ENCODE measurements around the gene ARHGEF40.

ARHGEF40 gene

GRCh38 chr14:21084396-21084795, 14.3 kb downstream of the ARHGEF40 start:
- Histone ChIP-seq H3K9me3 (no peaks in the 10 kb centered on the region), H3K36me3 (peaks cover 46 to 94% (median 68%) of the 10 kb centered on the region in 3 donors), H3K4me1 (peaks cover 0 to 8% (median 0%) of the 10 kb centered on the region in 4 donors), H3K4me3 (no peak overlapping the region), H3K27ac (no peak overlapping the region), H3K27me3 (no peaks in the 10 kb centered on the region)
- TF ChIP-seq, protein P1, sequence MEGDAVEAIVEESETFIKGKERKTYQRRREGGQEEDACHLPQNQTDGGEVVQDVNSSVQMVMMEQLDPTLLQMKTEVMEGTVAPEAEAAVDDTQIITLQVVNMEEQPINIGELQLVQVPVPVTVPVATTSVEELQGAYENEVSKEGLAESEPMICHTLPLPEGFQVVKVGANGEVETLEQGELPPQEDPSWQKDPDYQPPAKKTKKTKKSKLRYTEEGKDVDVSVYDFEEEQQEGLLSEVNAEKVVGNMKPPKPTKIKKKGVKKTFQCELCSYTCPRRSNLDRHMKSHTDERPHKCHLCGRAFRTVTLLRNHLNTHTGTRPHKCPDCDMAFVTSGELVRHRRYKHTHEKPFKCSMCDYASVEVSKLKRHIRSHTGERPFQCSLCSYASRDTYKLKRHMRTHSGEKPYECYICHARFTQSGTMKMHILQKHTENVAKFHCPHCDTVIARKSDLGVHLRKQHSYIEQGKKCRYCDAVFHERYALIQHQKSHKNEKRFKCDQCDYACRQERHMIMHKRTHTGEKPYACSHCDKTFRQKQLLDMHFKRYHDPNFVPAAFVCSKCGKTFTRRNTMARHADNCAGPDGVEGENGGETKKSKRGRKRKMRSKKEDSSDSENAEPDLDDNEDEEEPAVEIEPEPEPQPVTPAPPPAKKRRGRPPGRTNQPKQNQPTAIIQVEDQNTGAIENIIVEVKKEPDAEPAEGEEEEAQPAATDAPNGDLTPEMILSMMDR (IDR thresholded peaks at IDR 0.05): no peak
- DNase-seq: no peak
- intact Hi-C loops (cut with DNase I; ENCODE audit: low total_unique reads): no loop called here

GRCh38 chr14:21084998-21085853, 15.1 kb downstream of the ARHGEF40 start:
- Histone ChIP-seq H3K9me3 (no peaks in the 10 kb centered on the region), H3K36me3 (peaks cover 44 to 94% (median 60%) of the 10 kb centered on the region in 3 donors), H3K4me3 (no peak overlapping the region), H3K27me3 (no peaks in the 10 kb centered on the region), H3K4me1 (peaks cover 0 to 8% (median 0%) of the 10 kb centered on the region in 4 donors), H3K27ac (no peak overlapping the region)
- TF ChIP-seq, protein P1 (IDR thresholded peaks at IDR 0.05): no peak
- peak in 1 of 2 donors; percentile 47 for DNase-seq
- intact Hi-C loops (cut with DNase I; ENCODE audit: low total_unique reads): no loop called here

- peaks cover 31 to 94% (median 58%) of the 10 kb centered on the region in 3 donors for H3K36me3 ChIP-seq
- H3K9me3 ChIP-seq: no peaks in the 10 kb centered on the region
- H3K4me1 ChIP-seq: peaks cover 0 to 8% (median 0%) of the 10 kb centered on the region in 4 donors
- H3K27me3 ChIP-seq: no peaks in the 10 kb centered on the region
- intact Hi-C loops (cut with DNase I; ENCODE audit: low total_unique reads): no loop called here
- TF ChIP-seq, protein P1 (IDR thresholded peaks at IDR 0.05): no peak
- peak overlapping the region in 1 of 2 donors; percentile 31 for H3K27ac ChIP-seq
- no peak for DNase-seq
- H3K4me3 ChIP-seq: no peak overlapping the region
Observed at GRCh38 chr14:21086908-21087293, 16.8 kb downstream of the ARHGEF40 start.

GRCh38 chr14:21087294-21088091, 17.4 kb downstream of the ARHGEF40 start:
- peaks cover 25 to 93% (median 57%) of the 10 kb centered on the region in 3 donors for H3K36me3 ChIP-seq
- peak overlapping the region in 1 of 2 donors; percentile 31 for H3K27ac ChIP-seq
- peaks cover 0 to 11% (median 2%) of the 10 kb centered on the region in 4 donors for H3K4me1 ChIP-seq
- H3K4me3 ChIP-seq: no peak overlapping the region
- no peaks in the 10 kb centered on the region for H3K9me3 ChIP-seq
- H3K27me3 ChIP-seq: no peaks in the 10 kb centered on the region
- TF ChIP-seq, protein P1 (IDR thresholded peaks at IDR 0.05): no peak
- DNase-seq: no peak
- intact Hi-C loops (cut with DNase I; ENCODE audit: low total_unique reads): no loop called here

DNA sequence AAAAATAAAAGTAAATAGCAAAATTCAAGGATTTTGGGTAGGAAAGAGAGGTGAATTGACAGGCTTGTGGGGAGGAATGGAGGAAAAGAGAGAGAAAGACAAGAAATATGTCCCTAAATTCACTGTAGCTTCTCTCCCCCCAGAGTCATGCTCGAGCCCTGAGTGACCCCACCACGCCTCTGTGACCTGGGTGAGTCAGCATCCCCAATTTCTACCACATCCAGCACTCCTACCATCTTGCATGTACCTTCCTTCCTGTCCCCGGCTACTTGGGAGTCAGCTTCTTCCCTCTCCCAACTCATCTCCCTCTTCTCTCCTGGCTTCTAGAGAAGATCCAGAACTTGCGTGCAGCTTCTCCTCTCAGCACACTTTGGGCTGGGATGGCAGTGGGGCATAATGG, 18.6 kb downstream of the ARHGEF40 start:
- TF ChIP-seq, protein P1 (IDR thresholded peaks at IDR 0.05): no peak
- intact Hi-C loops (cut with DNase I; ENCODE audit: low total_unique reads): no loop called here
- Histone ChIP-seq H3K9me3 (no peaks in the 10 kb centered on the region), H3K4me1 (peaks cover 0 to 11% (median 3%) of the 10 kb centered on the region in 4 donors), H3K4me3 (no peak overlapping the region), H3K27ac (no peak overlapping the region), H3K36me3 (peaks cover 20 to 88% (median 47%) of the 10 kb centered on the region in 3 donors), H3K27me3 (no peaks in the 10 kb centered on the region)
- no peak for DNase-seq
